Epithelial cell of esophagus (primary cell): ENCODE results near the gene DGCR2.
"Not testable (repeated sequence)": the region's sequence is repeated elsewhere in the genome, so short reads cannot be mapped to it uniquely, and the experiment has no call there.

ENCODE experiments used
- DNase-seq: peaks from one replicate; pipeline ENCODE4 v3.0.0; 2010; ENCODE audit warnings: low read depth
- H3K4me3 ChIP-seq: 2 replicates; pipeline ENCODE4 v1.5.1; 2011; ENCODE audit warnings: mild to moderate bottlenecking, low read length, control low read depth
- CTCF ChIP-seq: IDR thresholded peaks from 2 replicates; pipeline ENCODE4 v1.5.1; 2011; ENCODE audit warnings: low read depth, mild to moderate bottlenecking, low read length, control low read depth, inconsistent platforms; ENCODE audit not compliant: insufficient read depth; ENCODE audit errors: missing control alignments

The DGCR2 gene

GRCh38 chr22:19036523-19037273 is 85.5 kb downstream of the DGCR2 start:
- no peak for DNase-seq
- H3K4me3 ChIP-seq: no peak overlapping the region
- no peak for TF ChIP-seq CTCF

- no peak overlapping the region for H3K4me3 ChIP-seq
- TF ChIP-seq CTCF: no peak
- DNase-seq: no peak
Observed at GRCh38 chr22:19036229-19036522, 86.0 kb downstream of the DGCR2 start.

DNA sequence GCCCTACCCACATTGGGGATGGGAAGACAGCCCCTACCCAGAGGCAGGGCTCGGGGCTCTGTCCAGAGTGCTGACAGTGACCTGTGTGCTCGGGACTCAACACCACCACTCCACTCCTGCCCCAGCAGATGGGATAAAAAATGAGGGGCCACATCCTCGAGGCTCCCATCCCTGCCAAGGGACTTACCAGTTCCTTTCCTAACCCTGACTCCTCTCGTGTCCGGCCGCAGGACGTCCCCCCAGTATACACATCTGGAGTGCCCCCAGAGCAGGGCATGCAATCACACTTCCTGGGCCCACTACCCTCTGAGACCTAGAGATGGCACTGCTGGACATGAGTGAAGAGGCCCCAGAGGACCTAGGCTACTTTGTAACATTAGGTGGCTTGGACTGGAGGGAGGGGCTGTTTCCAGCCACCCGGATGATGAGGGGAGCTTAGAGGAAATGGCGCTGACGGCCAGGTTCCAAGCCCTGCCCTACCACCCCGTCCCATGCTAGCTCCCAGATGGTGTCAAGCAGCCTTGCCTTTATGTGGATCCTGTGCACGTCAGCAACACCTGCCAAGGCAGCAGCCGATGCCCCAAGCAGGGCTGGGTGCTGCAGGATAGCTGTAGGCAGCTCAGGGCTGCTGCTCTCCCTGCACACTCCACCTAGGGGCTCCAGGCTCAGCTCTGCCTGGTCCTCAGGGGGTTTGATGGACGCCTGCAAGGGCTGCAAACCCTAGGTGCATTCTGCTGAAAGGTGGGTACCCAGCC is 86.6 kb downstream of the DGCR2 start:
- no peak overlapping the region for H3K4me3 ChIP-seq
- TF ChIP-seq CTCF: no peak
- no peak for DNase-seq

DNA sequence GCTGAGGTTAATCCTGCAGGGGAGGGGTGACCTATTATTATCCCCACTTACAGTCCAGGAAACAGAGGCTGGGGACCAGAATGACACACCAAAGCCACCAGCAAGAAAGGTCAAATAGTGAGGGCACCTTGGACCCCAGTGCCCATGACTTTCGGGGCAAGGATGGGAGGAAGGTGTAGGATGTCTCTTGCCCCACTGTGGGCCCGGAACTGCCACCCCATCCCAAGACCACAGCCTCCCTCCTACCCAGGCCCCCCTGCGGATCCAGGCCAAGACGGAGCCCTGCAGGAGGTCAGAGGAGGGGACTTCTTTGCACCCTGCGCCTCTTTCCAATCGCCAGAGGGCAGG is 87.1 kb downstream of the DGCR2 start:
- H3K4me3 ChIP-seq, DNase-seq: not testable (repeated sequence)

DNA sequence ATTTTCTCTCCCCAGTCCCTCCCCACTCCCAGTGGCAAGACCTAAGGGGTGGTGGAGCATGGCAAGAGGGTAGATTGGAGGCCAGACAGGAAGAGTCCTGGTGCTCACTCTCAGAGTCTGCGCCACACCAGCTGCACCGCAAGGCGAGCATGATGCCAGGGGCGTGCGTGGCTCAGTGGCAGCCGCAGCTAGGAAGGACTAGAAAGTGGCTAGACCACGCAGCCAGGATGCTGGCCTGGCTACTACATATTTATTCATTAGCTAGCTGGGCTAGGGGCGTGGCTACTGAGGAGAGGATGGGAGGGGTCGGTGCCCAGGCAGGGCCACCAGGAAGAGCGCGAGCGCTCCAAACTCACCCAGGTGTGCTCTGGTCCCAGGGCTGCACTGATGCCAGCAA is 87.5 kb downstream of the DGCR2 start:
- not testable (repeated sequence) for H3K4me3 ChIP-seq, DNase-seq

DNA sequence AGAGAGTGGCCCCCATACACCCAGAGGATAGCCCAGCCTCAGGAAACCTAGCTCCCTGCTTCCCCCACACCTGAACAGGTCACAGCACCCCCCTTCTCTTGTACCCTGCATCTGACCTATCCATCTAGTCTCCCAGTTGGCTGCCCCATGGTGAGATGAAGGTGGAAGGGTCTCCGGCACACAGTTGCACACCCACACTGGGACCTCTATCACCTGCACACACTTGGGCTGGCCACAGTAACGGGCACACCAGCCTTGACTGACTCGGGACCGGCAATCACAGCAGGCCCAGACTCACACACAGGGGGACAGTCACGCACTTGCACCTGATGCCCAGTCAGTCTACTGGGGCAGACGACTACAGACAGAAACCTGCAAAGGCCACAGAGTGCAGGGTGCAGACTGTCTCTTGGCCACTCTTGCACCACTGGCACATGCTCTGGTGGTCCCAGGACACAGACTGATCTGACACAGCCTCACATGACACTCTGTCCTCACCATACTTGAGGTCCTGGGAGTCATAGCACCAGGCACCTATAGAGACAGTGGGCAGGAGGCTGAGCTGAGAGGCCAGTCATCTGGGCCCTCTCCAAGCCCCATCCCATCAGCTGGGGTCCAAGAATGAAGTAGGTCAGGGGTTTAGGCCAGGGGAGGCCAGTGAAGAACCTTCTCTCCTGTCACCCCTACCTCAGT is 88.0 kb downstream of the DGCR2 start:
- not testable (repeated sequence) for H3K4me3 ChIP-seq, DNase-seq

DNA sequence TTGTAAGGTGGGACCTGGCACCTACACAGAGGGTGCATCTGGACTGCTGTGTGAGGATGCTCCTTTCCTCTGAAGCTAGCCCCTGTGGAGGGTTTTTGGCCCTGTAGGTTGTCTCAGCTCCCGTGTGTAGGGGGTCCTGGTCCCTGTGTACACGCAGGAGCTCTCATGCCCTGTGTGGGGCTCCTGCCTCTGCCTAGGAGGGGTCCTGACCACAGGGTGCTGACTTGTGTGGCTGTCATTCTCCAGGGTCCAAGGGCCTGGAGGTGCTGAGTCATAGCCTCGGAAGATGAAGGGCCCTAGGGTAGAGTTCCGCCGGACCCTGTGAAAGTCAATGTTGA is 88.7 kb downstream of the DGCR2 start:
- H3K4me3 ChIP-seq, DNase-seq: not testable (repeated sequence)

DNA sequence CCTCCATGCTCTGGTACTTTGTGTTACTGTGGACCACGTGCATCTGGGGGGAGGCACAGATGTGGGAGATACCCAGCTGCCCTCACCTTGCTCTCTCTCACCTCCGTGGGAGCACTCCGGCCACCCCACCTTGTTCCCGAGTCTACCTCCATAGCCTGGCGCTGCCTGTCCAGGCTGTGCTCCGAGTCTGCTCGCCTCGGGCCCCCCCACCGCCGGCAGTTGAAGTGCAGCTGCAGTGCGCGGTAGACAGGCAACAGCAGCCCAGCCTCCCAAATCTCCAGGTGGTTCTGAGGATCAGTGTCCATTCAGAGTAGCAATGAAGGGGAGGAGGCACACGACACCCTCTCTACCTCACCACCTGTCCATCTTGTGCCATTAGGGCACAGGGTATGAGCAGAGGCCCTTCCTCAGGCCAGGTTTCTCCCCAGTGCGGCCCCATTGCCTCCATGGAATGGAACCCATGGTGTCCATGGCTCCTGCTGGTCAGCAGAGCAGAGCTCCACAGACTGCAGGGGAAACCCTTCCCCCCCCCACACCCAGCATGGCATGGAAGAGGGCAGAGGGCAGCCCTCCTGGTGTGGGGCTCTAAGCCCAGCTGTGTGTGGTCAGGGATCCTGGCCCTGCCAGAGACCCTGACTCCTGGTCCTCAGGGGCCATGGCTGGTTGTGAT is 89.2 kb downstream of the DGCR2 start:
- not testable (repeated sequence) for DNase-seq

DNA sequence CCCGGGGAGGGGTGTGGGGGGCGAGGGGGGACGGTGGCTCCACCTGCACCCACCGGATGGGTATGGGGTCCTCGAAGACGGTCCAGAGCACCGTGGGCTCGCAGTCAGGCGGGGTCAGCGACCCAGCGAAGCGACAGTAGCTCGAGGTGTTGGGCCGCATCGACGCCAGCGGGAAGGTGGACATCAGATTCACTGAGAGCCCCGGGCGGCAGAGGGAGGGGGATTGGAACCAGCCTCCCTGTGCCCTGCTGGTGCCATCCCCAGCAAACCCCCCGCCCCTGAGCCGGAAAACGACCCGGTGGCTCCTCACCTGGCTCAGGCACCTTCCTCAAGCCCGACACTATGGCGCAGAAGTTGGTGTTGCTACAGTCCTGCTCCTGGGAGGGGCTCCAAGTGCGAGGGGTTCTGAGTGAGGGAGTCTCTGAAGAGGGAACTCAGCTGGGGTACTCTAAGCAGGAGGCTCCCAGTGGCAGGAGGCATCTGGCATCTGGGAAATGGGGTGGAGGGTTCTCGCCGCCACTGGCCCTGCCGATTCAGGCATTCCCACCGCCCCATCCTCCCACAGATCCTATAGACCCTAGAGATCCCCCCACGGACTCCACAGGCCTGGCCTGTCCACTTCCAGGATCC is 89.9 kb downstream of the DGCR2 start:
- not testable (repeated sequence) for H3K4me3 ChIP-seq, DNase-seq

More for the DNA sequence above, 89.2 kb downstream of the DGCR2 start:
- not testable (repeated sequence) for H3K4me3 ChIP-seq

- not testable (repeated sequence) for H3K4me3 ChIP-seq, DNase-seq
Observed at GRCh38 chr22:19030889-19031252, 91.3 kb downstream of the DGCR2 start.

- not testable (repeated sequence) for DNase-seq
Observed at GRCh38 chr22:19030226-19030888, 91.9 kb downstream of the DGCR2 start.

GRCh38 chr22:19029113-19030103 is 92.8 kb downstream of the DGCR2 start:
- DNase-seq: not testable (repeated sequence)

More at GRCh38 chr22:19030226-19030888, 91.9 kb downstream of the DGCR2 start:
- not testable (repeated sequence) for H3K4me3 ChIP-seq

GRCh38 chr22:19028060-19028455 is 94.2 kb downstream of the DGCR2 start:
- H3K4me3 ChIP-seq, DNase-seq: not testable (repeated sequence)

More at GRCh38 chr22:19029113-19030103, 92.8 kb downstream of the DGCR2 start:
- H3K4me3 ChIP-seq: not testable (repeated sequence)
